NB4 (cell line): ENCODE measurements around the gene NOTUM.

Source experiments
- DNase-seq: peaks from one replicate; pipeline ENCODE4 v3.0.0; 2010; ENCODE audit warnings: low read depth
- H3K4me3 ChIP-seq: one replicate; pipeline ENCODE4 v1.5.1; 2011; ENCODE audit warnings: mild to moderate bottlenecking, low read depth, low read length, moderate library complexity
- CTCF ChIP-seq: IDR thresholded peaks from one replicate; pipeline ENCODE4 v1.5.1; 2012; ENCODE audit warnings: low read depth, low read length
- MYC ChIP-seq: IDR thresholded peaks from 2 replicates; pipeline ENCODE4 v1.6.1; 2011; ENCODE audit warnings: low read depth, low read length
- POLR2A ChIP-seq: IDR thresholded peaks from 2 replicates; pipeline ENCODE4 v1.6.1; 2011; ENCODE audit warnings: mild to moderate bottlenecking; ENCODE audit not compliant: insufficient read length; ENCODE audit errors: extremely low read depth
- TF ChIP-seq, protein P1 (sequence below): IDR thresholded peaks from 2 replicates; pipeline ENCODE4 v1.6.1; 2011; ENCODE audit warnings: low read depth, low read length

NOTUM gene

GRCh38 chr17:81909966-81910839, 50.8 kb downstream of the NOTUM start:
- H3K4me3 ChIP-seq = peak overlapping the region; percentile 77
- peak; percentile 51 for DNase-seq
- no peak for TF ChIP-seq CTCF
- no peak for TF ChIP-seq POLR2A
- no peak for TF ChIP-seq MYC
- TF ChIP-seq, protein P1, sequence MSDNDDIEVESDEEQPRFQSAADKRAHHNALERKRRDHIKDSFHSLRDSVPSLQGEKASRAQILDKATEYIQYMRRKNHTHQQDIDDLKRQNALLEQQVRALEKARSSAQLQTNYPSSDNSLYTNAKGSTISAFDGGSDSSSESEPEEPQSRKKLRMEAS = no peak

DNA sequence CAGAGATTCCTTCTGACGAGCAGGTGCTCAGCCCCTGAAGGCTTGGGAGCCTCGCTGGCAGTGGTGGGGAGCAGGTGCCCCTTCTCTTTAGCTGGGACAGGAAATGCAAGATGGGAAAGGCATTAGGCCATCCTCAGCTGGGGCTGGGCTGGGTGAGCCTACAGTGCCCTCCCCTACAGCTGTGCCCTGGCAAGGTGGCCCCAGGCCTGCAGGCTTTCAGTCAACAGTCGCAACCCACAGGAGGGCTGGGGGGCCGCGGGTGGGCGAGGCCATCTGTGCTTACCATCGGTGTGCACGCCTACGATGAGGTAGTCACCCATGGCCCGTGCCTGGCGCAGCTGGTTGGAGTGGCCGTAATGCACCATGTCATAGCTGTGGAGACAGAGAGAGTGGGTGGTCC, 51.8 kb downstream of the NOTUM start:
- H3K4me3 ChIP-seq = no peak overlapping the region
- DNase-seq = no peak
- TF ChIP-seq, protein P1 = no peak
- no peak for TF ChIP-seq MYC
- TF ChIP-seq CTCF = no peak
- TF ChIP-seq POLR2A = no peak

DNA sequence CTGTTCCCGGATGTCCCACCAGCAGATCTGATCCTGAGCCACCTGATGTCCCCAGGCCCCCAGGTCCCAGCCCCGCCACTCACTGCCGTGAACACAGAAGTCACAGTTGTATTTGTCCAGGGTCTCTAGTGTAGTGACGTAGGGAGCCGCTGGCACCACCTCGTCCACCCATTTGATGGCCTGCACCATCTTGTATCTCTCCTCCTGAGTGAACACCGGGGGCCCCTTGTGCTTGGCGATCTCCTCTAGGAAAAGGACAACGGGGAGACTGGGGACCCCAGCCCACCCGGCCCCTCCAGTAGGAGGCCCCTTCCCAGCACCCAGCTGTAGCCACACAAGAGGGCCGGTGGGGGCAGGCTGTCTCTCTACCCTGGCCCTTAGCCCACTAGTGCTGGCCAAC, 52.2 kb downstream of the NOTUM start:
- H3K4me3 ChIP-seq = no peak overlapping the region
- TF ChIP-seq, protein P1 = no peak
- no peak for TF ChIP-seq CTCF
- no peak for TF ChIP-seq MYC
- no peak for TF ChIP-seq POLR2A

GRCh38 chr17:81907219-81908145, 53.5 kb downstream of the NOTUM start:
- no peak for DNase-seq
- no peak for TF ChIP-seq POLR2A
- TF ChIP-seq, protein P1 = no peak
- no peak for TF ChIP-seq CTCF
- TF ChIP-seq MYC = no peak
- no peak overlapping the region for H3K4me3 ChIP-seq

More for the DNA sequence above, 52.2 kb downstream of the NOTUM start:
- DNase-seq = no peak

DNA sequence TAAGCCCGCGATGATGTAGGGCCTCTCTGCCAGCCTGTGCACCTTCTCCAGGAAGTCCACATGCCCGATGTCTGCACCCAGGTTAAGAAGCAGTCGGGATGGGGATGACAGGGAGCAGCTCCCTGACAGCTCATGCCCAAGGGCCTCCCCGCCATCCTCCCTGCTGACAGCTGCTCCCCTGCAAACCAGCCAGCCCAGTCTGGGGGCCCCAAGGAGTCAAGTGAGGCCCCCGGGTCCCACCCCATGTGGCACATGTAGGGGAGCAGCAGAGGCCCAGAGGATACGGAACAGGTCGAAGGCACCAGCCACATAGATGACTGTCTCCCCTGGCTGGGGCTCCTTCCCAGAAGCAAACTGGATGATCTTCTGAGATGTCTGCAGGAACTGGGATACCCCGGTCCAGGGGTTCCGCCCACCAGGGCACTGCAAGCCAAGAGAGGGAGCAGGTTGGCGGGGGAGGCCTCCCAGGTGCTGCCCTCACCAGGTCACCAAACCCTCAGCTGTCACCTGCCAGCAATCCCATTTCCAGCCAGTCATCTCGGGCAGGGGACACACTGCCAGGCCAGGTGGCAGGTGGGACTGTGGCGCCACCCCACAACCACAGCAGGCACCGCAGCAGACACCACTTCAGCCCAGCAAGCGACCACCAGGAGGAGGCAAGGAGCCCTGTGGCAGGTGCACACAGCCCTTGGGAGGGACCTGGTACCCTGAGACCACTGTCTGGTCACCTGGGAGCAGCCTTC, 54.3 kb downstream of the NOTUM start:
- TF ChIP-seq POLR2A (no peak), MYC (no peak)
- TF ChIP-seq, protein P1 = no peak
- no peak overlapping the region for H3K4me3 ChIP-seq
- DNase-seq = no peak
